ENCODE results near the gene DRGX. TPM values are rescaled to one million over a fixed set of nuclear protein-coding genes. Genes with fewer than 3 reads are reported as not detected.

The DRGX gene
- total and polyA plus RNA-seq, 2 of the 13 experiments (the other 11 are each of a cell fraction or from before 2014, with no cell fraction given) = not detected

DNA sequence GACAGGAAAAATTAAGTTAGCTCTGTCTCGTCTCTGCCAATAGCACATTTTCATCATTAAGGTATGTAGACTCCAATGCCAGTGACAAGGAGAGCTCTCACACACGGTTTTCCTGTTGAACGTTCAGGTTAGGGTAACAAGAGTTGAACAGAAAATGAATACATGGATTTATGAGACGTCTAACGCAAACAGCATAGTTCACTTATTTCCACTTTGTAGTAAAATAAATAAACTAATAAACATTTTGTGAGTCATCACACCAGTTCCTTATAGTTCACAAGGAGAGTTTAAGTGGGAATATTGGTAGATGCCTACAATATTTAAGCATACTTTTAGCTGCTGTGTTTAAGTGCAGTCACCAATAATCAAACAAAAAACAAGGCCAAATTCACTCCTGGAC, 21.1 kb downstream of the DRGX start:
- DNase-seq (ENCODE audit: low spot score) (no peak), ATAC-seq (no peak), FAIRE-seq (no peak)
- Histone ChIP-seq H3K4me2 (ENCODE audit: low read depth, low read length) (no peak overlapping the region), H3K36me3 (replicated peaks in 1 of 2; ENCODE audit: control insufficient read depth in 1 of 2, insufficient read depth in 2 of 2, low read length in 2 of 2) (no peaks in the 10 kb centered on the region), H3K27ac (ENCODE audit: extremely low read length, insufficient read depth, low read length) (no peak overlapping the region), H3K9ac (ENCODE audit: insufficient read depth, low read depth, low read length) (no peak overlapping the region), H2AFZ (ENCODE audit: low read length) (no peak overlapping the region), H3K4me3 (replicated peaks in 1 of 3; ENCODE audit: insufficient read depth in 1 of 3, low read depth in 2 of 3, low read length in 3 of 3) (no peak overlapping the region), H3K79me2 (ENCODE audit: insufficient read depth, low read length) (no peaks in the 10 kb centered on the region), H3K27me3 (ENCODE audit: control insufficient read depth in 1 of 2, insufficient read depth in 2 of 2, low read length in 2 of 2) (peaks cover 0 to 3% of the 10 kb centered on the region in 2 experiments; a peak in 1 of 5 replicates), H3K4me1 (ENCODE audit: insufficient read depth, low read length) (no peaks in the 10 kb centered on the region), H3K9me3 (ENCODE audit: low read length) (no peaks in the 10 kb centered on the region), H4K20me1 (ENCODE audit: insufficient read depth, low read length) (no peaks in the 10 kb centered on the region)
- in situ Hi-C loops (cut with HindIII; ENCODE audit: extremely low pct_ligation_motif_present, low pct_unique_long_range_greater_than_20kb) = no loop called here
- WGBS (ENCODE audit: low lambda C conversion rate) = 20% methylated on average over 5 of the region's 5 CpGs
- no TSS peak for BruUV-seq (replicated peaks)
- POLR2A ChIA-PET = no interaction called here
- no peak for TF ChIP-seq RFX3 (CRISPR knock-in tag; IDR thresholded peaks at IDR 0.05)
- TF ChIP-seq, protein P1, sequence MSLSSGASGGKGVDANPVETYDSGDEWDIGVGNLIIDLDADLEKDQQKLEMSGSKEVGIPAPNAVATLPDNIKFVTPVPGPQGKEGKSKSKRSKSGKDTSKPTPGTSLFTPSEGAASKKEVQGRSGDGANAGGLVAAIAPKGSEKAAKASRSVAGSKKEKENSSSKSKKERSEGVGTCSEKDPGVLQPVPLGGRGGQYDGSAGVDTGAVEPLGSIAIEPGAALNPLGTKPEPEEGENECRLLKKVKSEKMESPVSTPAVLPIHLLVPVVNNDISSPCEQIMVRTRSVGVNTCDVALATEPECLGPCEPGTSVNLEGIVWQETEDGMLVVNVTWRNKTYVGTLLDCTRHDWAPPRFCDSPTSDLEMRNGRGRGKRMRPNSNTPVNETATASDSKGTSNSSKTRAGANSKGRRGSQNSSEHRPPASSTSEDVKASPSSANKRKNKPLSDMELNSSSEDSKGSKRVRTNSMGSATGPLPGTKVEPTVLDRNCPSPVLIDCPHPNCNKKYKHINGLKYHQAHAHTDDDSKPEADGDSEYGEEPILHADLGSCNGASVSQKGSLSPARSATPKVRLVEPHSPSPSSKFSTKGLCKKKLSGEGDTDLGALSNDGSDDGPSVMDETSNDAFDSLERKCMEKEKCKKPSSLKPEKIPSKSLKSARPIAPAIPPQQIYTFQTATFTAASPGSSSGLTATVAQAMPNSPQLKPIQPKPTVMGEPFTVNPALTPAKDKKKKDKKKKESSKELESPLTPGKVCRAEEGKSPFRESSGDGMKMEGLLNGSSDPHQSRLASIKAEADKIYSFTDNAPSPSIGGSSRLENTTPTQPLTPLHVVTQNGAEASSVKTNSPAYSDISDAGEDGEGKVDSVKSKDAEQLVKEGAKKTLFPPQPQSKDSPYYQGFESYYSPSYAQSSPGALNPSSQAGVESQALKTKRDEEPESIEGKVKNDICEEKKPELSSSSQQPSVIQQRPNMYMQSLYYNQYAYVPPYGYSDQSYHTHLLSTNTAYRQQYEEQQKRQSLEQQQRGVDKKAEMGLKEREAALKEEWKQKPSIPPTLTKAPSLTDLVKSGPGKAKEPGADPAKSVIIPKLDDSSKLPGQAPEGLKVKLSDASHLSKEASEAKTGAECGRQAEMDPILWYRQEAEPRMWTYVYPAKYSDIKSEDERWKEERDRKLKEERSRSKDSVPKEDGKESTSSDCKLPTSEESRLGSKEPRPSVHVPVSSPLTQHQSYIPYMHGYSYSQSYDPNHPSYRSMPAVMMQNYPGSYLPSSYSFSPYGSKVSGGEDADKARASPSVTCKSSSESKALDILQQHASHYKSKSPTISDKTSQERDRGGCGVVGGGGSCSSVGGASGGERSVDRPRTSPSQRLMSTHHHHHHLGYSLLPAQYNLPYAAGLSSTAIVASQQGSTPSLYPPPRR (CRISPR knock-in tag; IDR thresholded peaks at IDR 0.05; ENCODE audit: borderline replicate concordance) = no peak
- TF ChIP-seq ZNF263 (CRISPR knock-in tag; IDR thresholded peaks at IDR 0.05) = no peak
- no peak for TF ChIP-seq SIN3B (IDR thresholded peaks at IDR 0.05; ENCODE audit: low read length)
- TF ChIP-seq ZSCAN22 (CRISPR knock-in tag; IDR thresholded peaks at IDR 0.05) = no peak
- intact Hi-C loops (cut with micrococcal nuclease; ENCODE audit: unreplicated experiment) = no loop called here
- CTCF ChIA-PET (ENCODE audit: low intra/inter-chr PET ratio, low total read pairs) = no interaction called here

All from HepG2 (cell line).